GM19035 (cell line): Measurements from ENCODE around the gene MAD1L1.
A peak's percentile ranks its signal among the peaks of the same experiment; 100 is the strongest.
"Not testable (repeated sequence)": the region's sequence is repeated elsewhere in the genome, so short reads cannot be mapped to it uniquely, and the experiment has no call there.

Source experiments
- ATAC-seq: cut with Tn5 transposase; IDR thresholded peaks from one replicate; pipeline ENCODE4 v1.9.1; 2021; ENCODE audit not compliant: unreplicated experiment

MAD1L1 gene

DNA sequence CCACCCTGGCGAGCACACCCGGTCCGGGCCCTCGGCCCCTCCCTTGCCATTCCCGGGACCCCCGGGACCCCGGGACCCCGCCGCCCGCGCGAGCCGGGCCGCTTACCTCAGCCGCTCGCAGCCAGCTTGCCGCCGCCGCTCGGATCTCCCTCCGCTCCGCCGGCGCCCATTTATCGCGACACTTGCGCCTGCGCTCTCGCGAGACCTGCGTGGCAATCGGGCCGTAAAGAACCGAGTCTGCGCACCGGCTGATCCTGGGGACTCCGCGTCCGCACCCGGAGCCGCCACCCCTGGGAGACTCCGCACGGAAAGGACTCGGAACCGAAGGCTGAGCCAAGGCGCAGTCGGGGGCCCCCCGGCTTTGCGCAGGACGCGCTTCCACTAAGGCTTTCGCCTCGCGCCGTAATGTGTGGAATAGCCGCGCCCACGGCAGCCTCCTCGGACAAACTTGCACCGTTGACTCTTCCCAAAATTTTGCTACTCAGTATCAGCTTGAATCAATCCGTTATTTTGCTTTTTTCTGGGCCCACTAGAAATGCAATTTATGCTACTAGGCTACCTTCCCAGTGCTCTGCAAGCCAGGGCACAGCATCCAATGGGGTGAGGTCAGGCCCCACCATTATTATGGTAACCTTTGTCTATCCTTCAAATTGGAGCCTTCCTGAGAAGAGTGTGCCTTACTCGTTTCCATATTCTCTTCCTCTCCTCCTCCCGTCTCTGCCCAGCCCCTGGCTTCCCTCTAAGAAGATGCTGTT lies at the start of gene MAD1L1:
TSS of gene MAD1L1 (minus strand) at position 180 of the 755 bp plus-strand sequence. CDS start 2,812 bp downstream, outside the sequence.
- ATAC-seq: peak; percentile 70

DNA sequence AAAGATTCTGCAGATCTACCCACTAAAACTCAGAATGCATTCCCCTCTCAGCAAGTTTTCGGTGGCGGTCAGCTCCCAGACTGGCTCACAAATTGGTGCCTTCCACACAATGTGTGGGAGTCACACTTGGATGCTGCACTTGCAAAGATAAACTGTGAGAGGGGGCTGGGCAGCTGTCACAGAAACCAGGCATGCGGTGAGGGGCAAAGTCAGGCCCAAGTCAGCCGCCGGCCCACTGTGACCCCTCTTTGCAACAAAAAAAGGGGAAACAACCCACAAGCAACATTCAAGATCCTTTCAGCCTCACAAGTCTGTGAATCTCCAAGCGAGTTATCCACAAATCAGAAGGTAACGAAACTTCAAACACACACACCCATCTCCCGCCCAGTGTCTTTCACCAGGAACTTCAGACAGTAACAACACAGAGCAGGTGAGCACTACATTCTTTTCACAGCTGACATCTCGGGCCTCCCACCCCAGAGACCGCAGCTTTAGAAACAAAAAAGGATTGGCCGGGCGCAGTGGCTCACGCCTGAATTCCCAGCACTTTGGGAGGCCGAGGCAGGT lies 49.5 kb upstream of the MAD1L1 start:
- no peak for ATAC-seq

DNA sequence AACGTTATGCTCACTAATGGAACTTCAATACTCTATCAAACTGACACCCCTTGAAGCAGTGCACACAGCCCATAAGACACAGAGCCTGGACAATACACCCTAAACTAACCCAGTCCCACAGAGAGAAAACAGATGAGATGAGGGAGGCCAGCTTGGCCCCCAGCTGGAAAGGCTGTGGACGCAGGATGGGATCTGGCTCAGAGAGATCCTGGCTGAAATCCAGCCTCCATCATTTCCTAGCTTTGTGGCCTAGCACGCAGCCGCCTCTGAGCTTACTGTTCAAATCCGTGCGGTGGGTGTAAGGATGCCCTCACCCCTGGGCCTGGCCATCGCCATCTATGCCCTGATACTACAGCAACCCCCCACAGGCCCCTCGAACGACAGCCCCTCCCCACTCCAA lies 48.8 kb upstream of the MAD1L1 start:
- no peak for ATAC-seq

DNA sequence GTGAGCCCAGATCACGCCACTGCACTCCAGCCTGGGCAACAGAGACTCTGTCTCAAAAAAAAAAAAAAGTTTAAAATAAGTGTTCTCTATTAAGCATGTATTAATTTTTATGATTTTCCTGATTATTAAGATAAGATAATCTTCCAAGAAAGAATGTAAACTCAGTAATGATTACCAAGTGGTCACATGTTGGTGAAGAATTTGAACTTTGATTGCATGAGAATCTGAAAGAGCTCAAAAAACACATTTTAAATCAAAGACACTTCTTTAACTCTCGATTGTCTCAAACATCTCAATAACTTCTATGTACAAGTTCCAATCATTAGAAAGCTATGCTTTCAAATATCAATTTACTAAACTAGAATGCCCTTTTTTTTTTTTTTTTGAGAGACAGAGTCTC lies 47.7 kb upstream of the MAD1L1 start:
- ATAC-seq: no peak

DNA sequence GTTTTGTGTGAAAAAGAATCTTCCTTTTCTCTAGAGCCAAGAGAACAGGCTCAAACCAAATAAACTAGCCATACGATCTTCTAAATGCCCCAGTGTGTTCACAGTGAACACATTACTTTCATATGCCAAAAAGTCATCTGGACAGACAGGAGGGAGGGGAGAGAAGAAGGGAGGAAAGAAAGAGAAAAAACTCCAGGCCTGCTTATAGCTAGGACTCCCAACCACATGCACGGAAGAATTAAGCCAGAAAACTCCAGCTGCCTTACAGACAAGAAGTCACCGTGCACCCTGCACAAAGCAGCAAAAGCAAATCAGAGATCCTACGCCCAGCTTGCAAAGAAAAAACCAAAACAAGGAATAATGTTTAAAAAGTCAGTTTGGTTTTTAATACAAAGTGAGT lies 47.2 kb upstream of the MAD1L1 start:
- ATAC-seq: no peak

DNA sequence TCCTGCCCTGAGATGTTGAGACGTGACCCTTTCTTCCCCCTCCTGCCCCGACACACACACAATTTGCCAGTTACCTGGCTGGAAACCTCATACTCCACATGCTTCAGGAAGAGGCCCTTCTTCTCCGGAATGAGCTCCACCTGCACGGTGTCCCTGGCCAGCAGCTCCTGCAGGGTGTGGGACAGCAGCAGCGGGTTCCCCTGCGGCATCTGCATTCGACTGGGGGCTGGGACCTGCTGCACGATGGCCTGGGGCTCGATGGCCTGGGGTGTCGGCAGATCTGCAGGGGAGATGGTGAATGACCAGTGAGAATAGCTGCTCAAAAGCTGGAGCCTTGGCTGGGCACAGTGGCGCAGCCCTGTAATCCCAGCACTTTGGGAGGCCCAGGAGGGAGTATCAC lies 45.3 kb upstream of the MAD1L1 start:
- ATAC-seq: no peak

DNA sequence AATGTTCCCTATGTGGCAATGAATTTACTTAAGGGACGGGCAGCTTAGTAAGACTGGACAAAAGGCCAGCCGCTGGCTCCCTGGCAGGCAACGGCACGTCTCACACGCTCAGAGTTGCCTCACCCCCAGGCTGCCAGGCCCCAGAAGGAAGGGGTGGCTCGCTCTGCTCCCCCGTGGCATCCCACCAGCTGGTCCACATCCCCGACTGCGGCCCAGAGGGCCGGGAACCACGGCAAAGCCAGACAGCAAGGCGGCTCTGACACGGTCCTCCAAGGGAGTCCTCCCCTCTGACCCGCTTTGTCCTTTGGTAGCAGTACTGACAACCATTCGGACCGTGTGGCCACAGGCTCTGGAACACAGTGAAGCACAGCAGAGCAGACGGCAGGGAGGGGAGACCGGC lies 43.4 kb upstream of the MAD1L1 start:
- ATAC-seq: no peak

DNA sequence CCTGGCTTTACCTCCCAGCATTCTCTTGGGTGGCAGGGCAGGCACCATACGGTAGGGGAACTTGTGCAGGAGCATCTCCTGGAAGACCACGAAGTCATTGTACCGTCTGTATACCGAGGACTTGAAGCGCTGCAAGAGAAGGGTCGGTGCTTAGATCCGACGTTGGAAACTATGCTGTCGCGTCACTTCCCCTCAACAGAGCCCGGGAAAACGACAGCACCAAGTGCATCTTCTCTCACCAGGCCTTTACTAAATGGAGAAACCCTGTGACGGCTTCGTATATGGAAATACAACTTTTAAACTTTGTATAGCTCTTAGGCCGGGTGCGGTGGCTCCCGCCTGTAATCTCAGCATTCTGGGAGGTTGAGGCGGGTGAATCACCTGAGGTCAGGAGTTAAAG lies 42.4 kb upstream of the MAD1L1 start:
- no peak for ATAC-seq

DNA sequence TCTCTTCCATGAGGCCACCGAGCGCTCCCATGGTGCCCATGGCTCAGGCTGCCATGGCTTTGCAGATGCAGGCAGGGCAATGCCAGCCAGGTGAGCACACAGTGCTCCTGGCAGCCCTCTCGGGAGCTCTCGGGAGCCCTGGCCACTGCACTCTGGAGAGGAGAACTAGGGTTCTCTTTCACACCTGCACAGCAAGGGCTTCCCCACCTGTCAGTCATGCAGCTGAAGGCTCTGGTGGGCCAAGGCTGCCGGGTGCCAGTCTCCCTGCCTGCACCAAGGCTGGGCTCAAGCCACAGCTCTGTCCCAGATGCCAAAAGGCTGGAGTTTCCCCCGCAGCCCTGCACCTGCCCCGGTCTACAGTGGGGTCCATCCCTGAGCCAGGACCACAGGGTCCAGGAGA lies 41.9 kb upstream of the MAD1L1 start:
- ATAC-seq: no peak

DNA sequence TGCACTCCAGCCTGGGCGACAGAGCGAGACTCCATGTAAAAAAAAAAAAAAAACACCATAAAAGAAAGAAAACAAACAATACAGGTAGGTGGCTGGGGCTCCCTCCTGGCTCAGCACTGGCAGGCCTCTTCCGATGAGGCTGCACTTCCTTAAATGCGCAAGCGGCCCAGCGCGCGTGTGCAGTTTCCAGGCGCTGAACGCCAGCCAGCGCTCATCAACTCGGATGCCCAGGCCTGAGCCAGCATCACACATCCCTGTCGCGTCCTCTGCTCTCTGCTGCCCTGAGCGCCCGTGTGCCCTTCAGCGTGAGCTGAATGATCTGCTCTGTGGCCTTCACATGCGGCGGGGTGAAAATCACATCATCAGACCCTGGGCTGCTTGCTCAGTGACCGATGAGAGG lies 41.1 kb upstream of the MAD1L1 start:
- ATAC-seq: no peak

DNA sequence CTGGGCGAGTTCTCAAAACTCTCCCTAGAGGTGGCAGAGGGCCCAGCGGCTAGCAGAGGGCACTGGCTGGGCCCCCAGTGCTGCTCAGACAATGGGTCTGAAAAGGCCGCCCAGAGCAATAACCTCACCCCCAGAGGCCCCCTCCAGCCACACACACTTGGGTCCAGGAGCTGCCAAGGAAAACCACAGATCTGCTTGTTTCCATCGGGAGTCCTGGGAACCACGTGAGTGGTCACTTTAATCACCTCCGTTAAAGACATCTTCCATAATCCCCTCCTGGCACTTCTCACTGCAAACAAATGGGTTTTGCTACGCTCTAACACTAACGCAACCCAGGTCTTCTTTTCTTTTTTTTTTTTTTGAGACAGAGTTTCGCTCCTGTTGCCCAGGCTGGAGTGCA lies 39.3 kb upstream of the MAD1L1 start:
- no peak for ATAC-seq

DNA sequence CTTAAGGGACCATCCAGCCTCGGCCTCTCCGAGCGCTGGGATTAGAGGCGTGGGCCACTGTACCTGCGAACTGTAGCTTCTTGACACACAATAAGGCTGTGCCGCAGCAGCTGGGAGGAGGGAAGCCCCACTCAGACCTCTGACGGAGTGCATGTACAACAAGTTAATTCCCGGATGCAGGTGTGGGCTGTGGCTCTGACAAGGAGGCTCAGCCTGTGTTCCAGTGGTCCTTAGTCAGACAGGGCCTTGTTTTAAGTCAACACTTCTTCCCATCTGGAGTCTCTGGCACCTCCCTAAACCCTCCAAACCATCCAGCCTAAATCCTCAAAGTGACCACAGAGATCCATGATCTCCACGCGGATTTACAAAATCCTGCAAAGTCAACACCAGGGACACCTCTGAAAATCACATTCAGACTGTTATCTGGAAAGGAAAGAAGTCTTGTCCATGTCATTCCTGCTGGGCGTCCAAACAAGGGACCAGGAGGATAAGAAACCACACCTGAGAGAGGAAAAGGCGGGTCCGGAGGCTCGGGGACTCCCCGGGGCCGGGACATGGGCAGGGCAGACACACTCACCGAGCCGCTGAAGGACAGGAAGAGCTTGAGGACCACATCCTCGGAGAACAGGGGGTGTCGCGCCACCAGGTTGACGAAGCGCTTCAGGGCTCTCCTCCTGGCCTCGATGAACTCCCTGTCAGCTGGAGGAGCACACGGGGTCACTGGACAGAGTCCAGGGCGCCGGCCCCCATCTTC lies 38.7 kb upstream of the MAD1L1 start:
- ATAC-seq: no peak

DNA sequence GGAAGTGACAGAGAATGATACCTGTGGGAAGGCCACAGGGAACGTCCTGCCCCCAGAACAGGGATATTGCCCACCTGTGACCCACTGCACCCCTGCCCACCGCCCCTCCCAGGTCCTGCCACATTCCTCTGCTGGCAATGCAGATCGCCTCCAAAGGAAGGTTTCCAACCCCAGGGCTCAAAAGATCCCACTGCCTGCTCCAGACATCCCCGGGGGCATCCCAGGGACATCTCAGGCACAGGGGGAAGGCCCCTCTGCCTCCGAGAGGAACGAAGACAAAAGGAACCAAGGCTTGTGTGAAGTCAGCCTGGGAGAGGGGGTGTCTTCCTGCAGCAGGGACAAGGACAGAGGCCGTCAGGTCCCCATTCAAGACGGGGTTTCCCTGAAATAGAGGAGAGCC lies 37.8 kb upstream of the MAD1L1 start:
- no peak for ATAC-seq

DNA sequence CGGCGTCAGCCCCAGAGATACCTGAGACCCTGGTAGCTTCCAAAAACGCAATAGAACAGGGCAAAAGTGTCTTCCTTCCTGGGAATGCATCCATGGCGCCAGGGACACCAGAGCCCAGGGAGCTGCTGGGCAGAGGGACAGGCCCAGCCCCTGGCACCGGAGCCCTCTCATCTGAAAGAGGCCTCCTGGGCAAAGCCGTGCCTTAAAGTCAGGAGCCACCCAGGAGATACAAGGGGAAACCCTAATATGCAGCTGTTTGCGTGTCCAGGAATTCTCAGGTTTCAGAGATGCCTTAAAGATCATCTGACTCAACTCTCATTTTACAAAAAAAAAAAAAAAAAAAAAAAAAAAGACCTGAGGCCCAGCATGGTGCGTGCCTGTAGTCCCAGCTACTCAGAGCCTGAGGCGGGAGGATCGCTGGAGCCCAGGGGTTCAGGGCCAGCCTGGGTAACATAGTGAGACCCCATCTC lies 37.3 kb upstream of the MAD1L1 start:
- no peak for ATAC-seq

DNA sequence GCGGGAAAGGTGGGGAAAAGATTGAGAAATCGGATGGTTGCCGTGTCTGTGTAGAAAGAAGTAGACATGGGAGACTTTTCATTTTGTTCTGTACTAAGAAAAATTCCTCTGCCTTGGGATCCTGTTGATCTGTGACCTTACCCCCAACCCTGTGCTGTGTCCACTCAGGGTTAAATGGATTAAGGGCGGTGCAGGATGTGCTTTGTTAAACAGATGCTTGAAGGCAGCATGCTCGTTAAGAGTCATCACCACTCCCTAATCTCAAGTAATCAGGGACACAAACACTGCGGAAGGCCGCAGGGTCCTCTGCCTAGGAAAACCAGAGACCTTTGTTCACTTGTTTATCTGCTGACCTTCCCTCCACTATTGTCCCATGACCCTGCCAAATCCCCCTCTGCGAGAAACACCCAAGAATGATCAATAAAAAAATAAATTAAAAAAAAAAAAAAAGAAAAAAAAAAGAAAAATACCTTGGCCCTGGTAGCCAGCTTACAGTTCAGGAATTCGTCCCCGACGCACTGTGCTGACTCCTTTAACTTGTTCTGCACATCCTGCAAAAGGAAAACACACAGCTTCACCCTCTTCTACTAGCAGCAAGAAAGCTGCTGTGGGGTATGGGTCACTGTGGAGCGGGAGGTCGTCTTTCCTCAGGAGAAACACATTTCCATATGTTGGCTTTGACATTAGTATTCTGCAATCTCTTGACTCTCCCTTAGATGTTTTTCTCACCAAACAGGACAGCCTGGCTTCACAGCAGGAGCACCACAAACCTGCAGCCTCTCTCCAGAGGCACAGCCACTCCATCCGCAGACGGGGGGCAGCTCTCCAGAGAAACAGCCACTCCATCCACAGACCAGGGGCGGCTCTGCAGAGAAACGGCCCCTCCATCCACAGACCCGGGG lies 36.6 kb upstream of the MAD1L1 start:
- not testable (repeated sequence) for ATAC-seq

DNA sequence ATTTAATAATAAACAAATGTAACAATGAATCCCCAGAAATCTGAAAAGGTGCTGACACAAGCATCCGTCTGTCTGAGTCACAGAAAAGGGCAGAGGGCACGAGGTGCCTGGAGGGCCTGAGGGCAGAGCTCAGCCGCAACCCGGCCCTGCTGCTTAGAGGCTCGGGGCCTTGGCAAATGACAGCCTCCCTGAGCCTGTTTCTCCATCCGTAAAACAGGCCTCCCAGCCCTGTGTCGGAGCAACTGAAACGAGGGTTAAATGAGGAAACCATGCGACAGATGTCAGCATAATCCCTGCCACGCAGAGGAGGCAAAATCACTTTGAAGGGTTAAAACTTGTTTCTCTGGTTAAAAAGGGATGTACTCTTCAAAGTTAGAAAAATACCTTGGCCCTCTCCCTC lies 34.2 kb upstream of the MAD1L1 start:
- no peak for ATAC-seq

DNA sequence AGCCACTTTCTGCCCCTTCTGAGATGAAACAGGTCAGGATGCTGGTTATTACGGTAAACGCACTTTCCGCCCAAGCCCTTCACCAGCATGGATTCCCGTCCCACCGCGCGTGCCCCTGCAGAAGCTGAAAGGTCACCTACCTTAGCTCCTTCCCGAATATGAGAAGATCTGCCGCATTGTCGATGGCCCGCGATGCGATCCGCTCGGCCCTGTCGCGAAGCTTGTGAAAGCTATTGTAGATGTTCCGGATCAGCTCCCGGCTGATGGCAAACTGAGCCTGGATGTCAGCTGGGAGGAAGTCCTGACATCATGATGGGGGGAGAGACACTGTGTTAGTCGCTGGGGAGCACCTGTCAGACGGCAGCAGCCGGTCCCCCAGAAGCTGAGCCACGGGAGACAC lies 31.4 kb upstream of the MAD1L1 start:
- no peak for ATAC-seq

DNA sequence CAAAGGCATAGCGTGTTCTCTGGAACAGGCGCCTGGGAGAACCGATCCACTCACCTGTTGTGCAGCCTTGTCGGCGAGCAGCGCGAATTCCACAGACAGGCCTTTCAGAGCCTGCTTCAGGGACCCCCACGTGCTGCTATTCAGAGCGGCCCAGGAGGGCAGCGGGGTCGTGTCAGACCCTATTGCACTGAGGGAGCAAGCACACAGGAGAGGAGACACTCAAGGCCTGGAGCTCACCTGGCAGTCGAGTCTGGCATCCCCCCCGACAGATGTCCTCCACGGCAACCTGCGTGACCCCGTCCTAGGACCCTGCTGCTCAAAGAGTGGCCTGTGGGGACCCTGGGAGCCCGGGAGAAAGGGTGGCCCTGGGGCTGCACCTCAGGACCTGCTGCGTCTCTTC lies 30.4 kb upstream of the MAD1L1 start:
- no peak for ATAC-seq

DNA sequence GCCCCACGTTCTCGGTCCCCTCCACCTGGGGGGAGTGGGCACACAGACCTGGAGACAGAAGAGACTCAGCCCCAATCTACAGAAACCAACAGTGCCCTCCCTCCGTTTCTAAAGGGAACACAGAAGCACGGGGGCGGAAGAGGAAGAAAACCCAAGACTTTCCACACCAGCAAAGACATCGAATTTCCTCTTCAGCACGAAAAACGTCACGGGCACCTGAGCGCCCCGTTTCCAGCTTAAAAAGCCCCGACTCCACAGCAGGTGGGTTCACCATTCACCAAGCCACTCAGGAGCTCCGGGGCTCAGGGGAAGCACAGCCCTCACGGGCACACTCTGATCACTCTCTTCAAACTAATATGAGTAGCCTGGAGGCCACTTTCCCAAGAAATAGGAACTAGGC lies 28.9 kb upstream of the MAD1L1 start:
- ATAC-seq: no peak

DNA sequence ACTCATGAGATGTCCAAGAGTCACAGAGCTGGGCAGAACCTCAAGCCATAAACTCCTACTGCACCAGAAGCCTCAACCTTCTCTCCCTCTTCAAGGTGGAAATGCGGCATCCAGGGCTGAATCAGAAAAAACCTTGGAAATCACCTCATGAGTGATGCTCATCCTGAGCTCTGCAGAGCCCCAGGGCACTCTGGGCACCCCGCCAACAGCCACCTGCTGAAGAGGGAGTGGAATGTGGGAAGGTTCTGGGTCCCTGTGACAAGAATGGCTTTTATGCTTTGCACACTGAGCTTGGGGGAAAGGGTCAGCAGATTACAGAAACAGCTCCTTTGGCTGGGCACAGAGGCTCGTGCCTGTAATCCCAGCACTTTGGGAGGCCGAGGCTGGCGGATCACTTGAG lies 28.1 kb upstream of the MAD1L1 start:
- ATAC-seq: no peak

DNA sequence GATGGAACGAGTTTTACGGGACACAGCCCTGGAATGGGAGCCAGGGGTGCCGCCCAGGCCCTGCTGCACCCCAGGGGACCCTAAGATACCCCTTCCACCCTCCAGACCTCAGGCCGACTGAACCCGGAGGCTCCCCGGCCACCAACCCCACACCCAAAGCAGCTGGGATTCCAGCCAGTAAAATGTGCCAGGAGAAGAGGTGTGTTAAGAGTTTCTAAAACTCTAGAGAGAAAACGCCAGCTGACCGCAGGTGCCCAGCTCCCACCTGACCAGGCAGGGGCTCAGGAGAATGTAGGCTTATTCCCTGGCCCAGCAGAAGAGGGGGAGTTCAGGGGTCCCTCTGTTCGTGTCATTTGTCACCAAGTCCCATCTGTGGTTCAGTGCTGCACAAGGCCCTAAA lies 26.7 kb upstream of the MAD1L1 start:
- ATAC-seq: no peak
